ENCODE measurements around the gene STRBP. TPM values are rescaled to one million over a fixed set of nuclear protein-coding genes. Genes with fewer than 3 reads are reported as not detected.

The STRBP gene
- total and polyA plus RNA-seq, 3 donors from 2014 or later, result 47.8 to 102 (median 66.5) TPM

DNA sequence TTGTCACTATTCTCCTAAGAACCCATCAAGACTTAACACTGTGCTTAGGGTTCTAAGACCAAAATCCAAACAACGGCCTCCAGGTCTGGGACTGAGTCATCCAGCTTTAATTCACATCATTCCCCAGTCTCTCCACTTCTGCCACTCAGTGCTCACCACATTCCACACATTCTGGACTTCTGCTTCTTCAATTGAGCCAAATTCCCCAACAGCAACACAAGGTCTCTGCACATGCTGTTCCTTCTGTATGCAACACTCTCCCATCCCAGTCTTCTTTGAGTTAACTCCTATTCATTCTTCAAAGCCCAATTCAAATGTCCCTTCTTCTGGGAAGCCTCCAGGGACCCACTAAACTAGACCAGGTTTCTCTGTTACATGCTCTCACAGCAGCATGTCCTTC lies 137.1 kb downstream of the STRBP start:
- Histone ChIP-seq H3K27ac (no peak overlapping the region), H3K36me3 (ENCODE audit: low read depth, missing control alignments) (no peaks in the 10 kb centered on the region), H3K9me3 (no peaks in the 10 kb centered on the region), H3K4me1 (peaks cover 4% of the 10 kb centered on the region), H3K27me3 (no peaks in the 10 kb centered on the region), H3K4me3 (no peak overlapping the region)
- intact Hi-C loops (cut with DNase I; ENCODE audit: low total_unique reads), result no loop called here
- 86 to 100% methylated on average over 1 of the region's 1 CpG for WGBS, 2 donors
- TF ChIP-seq POLR2A (IDR thresholded peaks at IDR 0.05), result no peak
- no peak for TF ChIP-seq CTCF (IDR thresholded peaks at IDR 0.05)
- DNase-seq, result no peak

- intact Hi-C loops (cut with DNase I; ENCODE audit: low total_unique reads), result no loop called here
- TF ChIP-seq CTCF (IDR thresholded peaks at IDR 0.05) (no peak), POLR2A (IDR thresholded peaks at IDR 0.05) (no peak)
- no peak overlapping the region for H3K27ac ChIP-seq
Observed at GRCh38 chr9:123129423-123129822, 139.0 kb downstream of the STRBP start.

GRCh38 chr9:123128591-123128990 lies 139.8 kb downstream of the STRBP start:
- no peaks in the 10 kb centered on the region for H3K27me3 ChIP-seq
- intact Hi-C loops (cut with DNase I; ENCODE audit: low total_unique reads), result no loop called here

More at GRCh38 chr9:123129423-123129822, 139.0 kb downstream of the STRBP start:
- no peaks in the 10 kb centered on the region for H3K27me3 ChIP-seq
- H3K9me3 ChIP-seq, result no peaks in the 10 kb centered on the region
- H3K36me3 ChIP-seq (ENCODE audit: low read depth, missing control alignments), result no peaks in the 10 kb centered on the region
- no peak overlapping the region for H3K4me3 ChIP-seq
- H3K4me1 ChIP-seq, result peaks cover 4% of the 10 kb centered on the region
- DNase-seq, result no peak
- 94 to 100% methylated on average over 1 of the region's 1 CpG for WGBS, 2 donors

DNA sequence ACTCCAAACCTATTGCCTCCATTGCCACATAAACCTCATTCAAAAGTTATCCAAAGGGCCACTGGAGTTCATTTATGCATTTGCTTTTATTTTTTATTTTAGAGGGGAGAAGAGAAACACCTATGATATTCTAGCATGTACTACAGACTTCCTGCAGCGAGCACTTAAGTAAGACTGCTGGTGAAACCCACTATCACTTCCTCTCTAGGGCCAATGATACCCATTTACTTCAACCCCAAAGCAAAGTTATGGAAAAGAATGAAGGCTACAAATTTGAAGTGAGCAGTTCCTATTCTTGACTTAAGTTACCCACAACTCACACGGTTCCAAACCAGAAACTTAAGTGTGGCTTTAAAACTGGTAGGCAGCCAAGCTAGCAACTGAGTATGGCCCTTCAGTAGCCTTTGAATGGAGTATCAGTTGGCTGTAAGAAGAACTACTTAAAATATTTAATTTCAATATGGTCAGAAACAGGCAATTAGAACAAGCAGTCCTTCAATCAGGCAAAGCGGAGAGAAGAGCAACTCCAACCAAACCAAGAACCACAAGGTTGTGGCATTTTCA lies 140.8 kb downstream of the STRBP start:
- Histone ChIP-seq H3K36me3 (ENCODE audit: low read depth, missing control alignments) (no peaks in the 10 kb centered on the region), H3K27me3 (no peaks in the 10 kb centered on the region), H3K27ac (no peak overlapping the region), H3K9me3 (no peaks in the 10 kb centered on the region), H3K4me3 (no peak overlapping the region), H3K4me1 (no peaks in the 10 kb centered on the region)
- intact Hi-C loops (cut with DNase I; ENCODE audit: low total_unique reads), result no loop called here
- no peak for TF ChIP-seq POLR2A (IDR thresholded peaks at IDR 0.05)
- no peak for TF ChIP-seq CTCF (IDR thresholded peaks at IDR 0.05)
- DNase-seq, result no peak
- 90 to 91% methylated on average over 3 of the region's 3 CpGs for WGBS, 2 donors

More at GRCh38 chr9:123128591-123128990, 139.8 kb downstream of the STRBP start:
- WGBS, 2 donors, result 94 to 95% methylated on average over 4 of the region's 4 CpGs
- H3K9me3 ChIP-seq, result no peaks in the 10 kb centered on the region
- no peak for TF ChIP-seq CTCF (IDR thresholded peaks at IDR 0.05)
- TF ChIP-seq POLR2A (IDR thresholded peaks at IDR 0.05), result no peak
- no peaks in the 10 kb centered on the region for H3K36me3 ChIP-seq (ENCODE audit: low read depth, missing control alignments)
- DNase-seq, result no peak
- H3K4me3 ChIP-seq, result no peak overlapping the region
- H3K4me1 ChIP-seq, result peaks cover 2% of the 10 kb centered on the region
- no peak overlapping the region for H3K27ac ChIP-seq

DNA sequence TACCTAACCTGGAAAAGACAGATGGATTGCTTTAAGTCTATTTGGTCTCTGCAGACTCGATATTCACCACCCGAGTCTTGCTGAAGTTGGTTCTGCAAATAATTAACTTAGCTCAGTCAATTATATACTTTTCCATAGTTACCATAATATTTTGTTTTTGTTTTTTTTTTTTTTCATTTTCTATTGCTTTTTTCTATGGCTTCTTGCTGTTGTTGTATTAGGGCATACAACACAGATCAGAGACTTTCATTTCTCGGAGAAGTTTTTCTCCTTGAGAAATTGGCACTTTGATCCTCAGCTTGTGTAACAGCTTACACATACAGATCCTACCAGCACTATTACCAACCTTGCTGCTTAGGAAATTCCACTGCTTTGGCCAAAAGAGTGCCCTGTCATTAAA lies 146.9 kb downstream of the STRBP start:
- Histone ChIP-seq H3K4me1 (no peaks in the 10 kb centered on the region), H3K4me3 (no peak overlapping the region), H3K27me3 (no peaks in the 10 kb centered on the region), H3K36me3 (ENCODE audit: low read depth, missing control alignments) (no peaks in the 10 kb centered on the region), H3K27ac (no peak overlapping the region), H3K9me3 (no peaks in the 10 kb centered on the region)
- 91 to 92% methylated on average over 3 of the region's 3 CpGs for WGBS, 2 donors
- TF ChIP-seq CTCF (IDR thresholded peaks at IDR 0.05) (no peak), POLR2A (IDR thresholded peaks at IDR 0.05) (no peak)
- DNase-seq, result no peak
- intact Hi-C loops (cut with DNase I; ENCODE audit: low total_unique reads), result no loop called here

All from testis (tissue), 3 donors.